Inflammatory macrophage treated with lipopolysaccharide for 1 hour (primary cell): ENCODE measurements around the gene TRIM59.

Experiments
- DNase-seq, 2 donors: peaks; one replicate each; pipeline ENCODE4 v3.0.0-alpha.2; 2020 to 2022

Gene TRIM59, protein sequence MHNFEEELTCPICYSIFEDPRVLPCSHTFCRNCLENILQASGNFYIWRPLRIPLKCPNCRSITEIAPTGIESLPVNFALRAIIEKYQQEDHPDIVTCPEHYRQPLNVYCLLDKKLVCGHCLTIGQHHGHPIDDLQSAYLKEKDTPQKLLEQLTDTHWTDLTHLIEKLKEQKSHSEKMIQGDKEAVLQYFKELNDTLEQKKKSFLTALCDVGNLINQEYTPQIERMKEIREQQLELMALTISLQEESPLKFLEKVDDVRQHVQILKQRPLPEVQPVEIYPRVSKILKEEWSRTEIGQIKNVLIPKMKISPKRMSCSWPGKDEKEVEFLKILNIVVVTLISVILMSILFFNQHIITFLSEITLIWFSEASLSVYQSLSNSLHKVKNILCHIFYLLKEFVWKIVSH

GRCh38 chr3:160449636-160450598, at the start of gene TRIM59:
Gene TRIM59 (minus strand): TSS chr3:160449786. CDS start chr3:160439183, 10,603 bp downstream.
- DNase-seq: peak; percentile 89 to 93

DNA sequence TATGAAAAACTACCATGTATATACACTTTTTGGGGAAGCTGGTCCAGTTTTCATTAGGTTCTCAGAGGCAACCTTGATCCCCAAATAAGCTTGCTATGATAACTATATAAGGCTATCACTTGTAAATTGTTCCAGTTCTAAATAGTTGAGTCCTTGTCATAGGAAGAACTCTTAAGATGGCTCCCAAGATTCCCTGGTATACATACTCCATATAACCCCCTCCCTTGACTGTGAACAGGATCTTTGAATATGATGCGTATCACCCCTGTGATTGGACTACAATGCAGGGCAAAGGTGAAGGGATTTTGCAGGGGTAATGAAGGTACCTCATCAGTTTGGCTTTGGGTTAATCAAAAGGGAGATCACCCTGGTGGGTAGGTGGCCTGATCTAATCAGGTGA, 48.6 kb upstream of the TRIM59 start:
- no peak for DNase-seq

GRCh38 chr3:160490166-160490565, 40.6 kb upstream of the TRIM59 start:
- no peak for DNase-seq

GRCh38 chr3:160486459-160486869, 36.9 kb upstream of the TRIM59 start:
- DNase-seq: peak; percentile 31 to 52

GRCh38 chr3:160482796-160483195, 33.2 kb upstream of the TRIM59 start:
- DNase-seq: no peak

DNA sequence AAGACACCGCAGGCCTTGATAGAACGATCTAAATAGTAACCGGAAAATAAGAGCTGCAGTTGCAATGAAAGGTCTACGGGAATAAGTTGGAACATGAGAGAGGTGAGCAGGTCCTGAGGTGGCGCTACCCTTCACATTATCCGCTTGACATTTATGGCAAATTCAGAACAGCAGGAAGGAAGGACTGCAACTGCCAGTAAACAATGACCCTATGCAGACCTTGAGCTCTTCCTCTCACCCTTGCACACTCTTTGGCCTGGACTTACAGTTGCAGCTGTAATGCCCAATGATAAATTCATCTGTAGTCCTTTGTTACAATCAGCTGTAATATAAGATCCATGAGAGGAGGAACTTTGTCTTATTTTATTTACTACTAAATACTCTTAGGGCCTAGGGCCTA, 32.3 kb upstream of the TRIM59 start:
- DNase-seq: no peak

GRCh38 chr3:160480931-160481330, 31.3 kb upstream of the TRIM59 start:
- DNase-seq: no peak

DNA sequence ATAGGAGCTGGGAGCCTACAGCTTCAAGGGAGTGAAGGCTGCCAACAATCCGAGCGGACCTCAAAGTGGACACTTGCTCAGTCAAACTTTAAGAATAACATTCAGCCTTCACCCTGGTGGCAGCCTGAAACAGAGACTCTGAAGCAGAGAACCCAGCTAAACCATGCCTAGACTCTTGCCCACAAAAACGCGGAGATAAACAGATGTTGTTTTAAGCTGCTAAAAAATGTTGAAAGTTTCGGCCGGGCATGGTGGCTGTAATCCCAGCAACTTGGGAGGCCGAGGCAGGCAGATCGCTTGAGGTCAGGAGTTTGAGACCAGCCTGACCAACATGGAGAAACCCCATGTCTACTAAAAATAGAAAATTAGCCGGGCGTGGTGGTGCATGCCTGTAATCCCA, 29.8 kb upstream of the TRIM59 start:
- no peak for DNase-seq

GRCh38 chr3:160478338-160478737, 28.8 kb upstream of the TRIM59 start:
- no peak for DNase-seq

DNA sequence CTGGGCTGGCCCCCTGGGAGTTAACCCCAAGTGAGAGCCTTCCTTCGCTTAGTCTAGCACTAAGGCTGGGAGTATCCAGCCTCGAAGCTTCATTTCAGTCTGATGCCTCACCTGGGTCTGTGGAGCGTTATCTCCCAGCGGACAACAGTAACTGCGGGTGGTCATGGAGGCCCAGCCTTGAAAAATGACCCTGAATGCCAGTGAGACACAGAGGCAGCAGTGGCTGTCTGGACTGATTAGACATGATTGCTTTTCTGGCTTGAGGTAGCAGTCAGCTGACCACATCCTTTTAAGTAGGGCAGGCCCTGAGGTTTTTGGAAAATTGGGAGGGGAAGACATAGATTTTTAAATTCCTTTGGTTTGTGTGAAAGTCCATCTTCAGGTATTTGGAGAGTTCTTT, 28.2 kb upstream of the TRIM59 start:
- no peak for DNase-seq

GRCh38 chr3:160475884-160476283, 26.3 kb upstream of the TRIM59 start:
- no peak for DNase-seq

- no peak for DNase-seq
Observed at GRCh38 chr3:160475153-160475552, 25.6 kb upstream of the TRIM59 start.

DNA sequence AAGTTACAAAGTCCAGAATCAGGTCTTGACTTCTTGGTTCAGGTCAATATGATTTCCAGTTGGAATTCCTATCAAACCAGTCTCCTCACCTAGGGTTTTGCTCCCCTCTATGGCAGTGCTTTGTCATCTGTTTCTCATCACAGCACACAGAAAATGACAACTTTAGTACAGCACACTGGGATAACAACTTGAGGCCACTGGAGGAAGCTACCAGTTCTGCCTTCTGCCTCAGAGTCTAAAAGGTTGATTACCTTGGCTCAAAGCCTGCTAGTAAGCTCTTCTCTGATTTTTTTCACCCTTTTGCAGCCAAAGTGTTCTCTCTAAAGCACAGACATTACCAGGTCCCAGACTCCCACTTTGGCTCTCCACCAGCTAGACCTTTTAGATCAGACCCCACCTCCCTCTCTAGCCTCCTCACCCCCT, 24.8 kb upstream of the TRIM59 start:
- no peak for DNase-seq

GRCh38 chr3:160473978-160474377, 24.4 kb upstream of the TRIM59 start:
- DNase-seq: no peak

- no peak for DNase-seq
Observed at GRCh38 chr3:160473221-160473620, 23.6 kb upstream of the TRIM59 start.

DNA sequence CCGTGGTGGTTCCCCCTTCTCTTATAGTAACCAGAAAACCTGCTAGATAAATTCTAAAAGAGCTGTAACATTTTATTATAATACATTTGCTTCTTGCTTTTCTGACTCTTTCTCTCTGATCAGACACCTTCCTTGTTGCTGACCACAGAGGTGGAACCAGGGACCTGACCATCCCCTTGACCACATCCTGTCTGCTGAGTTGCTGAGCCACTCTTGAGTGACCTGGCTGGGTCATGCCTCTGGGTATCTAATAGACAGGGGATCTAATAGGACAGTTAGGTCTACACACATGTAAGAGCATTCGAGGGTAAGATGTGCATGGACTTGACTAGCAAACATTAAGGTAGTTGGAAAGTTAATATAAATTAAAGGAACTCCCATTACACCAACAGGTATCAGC, 22.8 kb upstream of the TRIM59 start:
- no peak for DNase-seq

GRCh38 chr3:160471892-160472291, 22.3 kb upstream of the TRIM59 start:
- DNase-seq: no peak

- no peak for DNase-seq
Observed at GRCh38 chr3:160470181-160470580, 20.6 kb upstream of the TRIM59 start.

GRCh38 chr3:160464971-160465370, 15.4 kb upstream of the TRIM59 start:
- no peak for DNase-seq

GRCh38 chr3:160464321-160464720, 14.7 kb upstream of the TRIM59 start:
- DNase-seq: no peak

GRCh38 chr3:160460033-160460432, 10.4 kb upstream of the TRIM59 start:
- no peak for DNase-seq

GRCh38 chr3:160459450-160459970, 9.9 kb upstream of the TRIM59 start:
- DNase-seq: no peak

GRCh38 chr3:160458151-160458550, 8.6 kb upstream of the TRIM59 start:
- DNase-seq: no peak

DNA sequence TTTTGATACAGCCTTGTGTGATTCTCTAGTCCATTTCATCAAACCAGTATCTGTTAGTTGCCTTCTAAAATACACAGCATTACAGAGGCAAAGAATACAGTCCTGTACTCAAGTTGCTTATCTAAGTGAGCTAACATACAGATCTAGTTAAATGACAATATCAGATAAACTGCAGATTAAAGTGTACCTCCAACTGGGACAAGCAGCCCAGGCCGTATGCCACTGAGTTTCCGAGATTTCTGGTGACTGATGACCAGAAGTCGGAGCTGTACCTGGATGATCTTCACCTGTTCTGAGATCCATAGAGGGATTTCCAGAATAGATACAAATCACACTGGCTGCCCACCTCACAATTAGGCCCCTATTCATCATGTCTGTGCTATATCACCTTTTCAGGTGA, 6.3 kb upstream of the TRIM59 start:
- DNase-seq: no peak
